ENCODE data around the gene GALNT13.

The GALNT13 gene

GRCh38 chr2:154226931-154227330 lies 355.2 kb downstream of the GALNT13 start:
- no peak for DNase-seq (ENCODE audit: low read depth)

GRCh38 chr2:154228566-154229280 lies 357.0 kb downstream of the GALNT13 start:
- peak; percentile 3 for DNase-seq (ENCODE audit: low read depth)

- DNase-seq (ENCODE audit: low read depth) = no peak
Measured at GRCh38 chr2:154229966-154230365, 358.2 kb downstream of the GALNT13 start.

- DNase-seq (ENCODE audit: low read depth) = no peak
Measured at GRCh38 chr2:154231021-154231420, 359.3 kb downstream of the GALNT13 start.

- no peak for DNase-seq (ENCODE audit: low read depth)
Measured at GRCh38 chr2:154233231-154233630, 361.5 kb downstream of the GALNT13 start.

- no peak for DNase-seq (ENCODE audit: low read depth)
Measured at GRCh38 chr2:154238252-154238651, 366.5 kb downstream of the GALNT13 start.

GRCh38 chr2:154240316-154240715 lies 368.6 kb downstream of the GALNT13 start:
- no peak for DNase-seq (ENCODE audit: low read depth)

GRCh38 chr2:154240921-154241379 lies 369.2 kb downstream of the GALNT13 start:
- no peak for DNase-seq (ENCODE audit: low read depth)

- DNase-seq (ENCODE audit: low read depth) = no peak
Measured at GRCh38 chr2:154242687-154243086, 371.0 kb downstream of the GALNT13 start.

- DNase-seq (ENCODE audit: low read depth) = no peak
Measured at GRCh38 chr2:154243685-154244084, 372.0 kb downstream of the GALNT13 start.

- no peak for DNase-seq (ENCODE audit: low read depth)
Measured at GRCh38 chr2:154244932-154245331, 373.2 kb downstream of the GALNT13 start.

- DNase-seq (ENCODE audit: low read depth) = no peak
Measured at GRCh38 chr2:154247503-154247902, 375.8 kb downstream of the GALNT13 start.

GRCh38 chr2:154256136-154256535 lies 384.4 kb downstream of the GALNT13 start:
- no peak for DNase-seq (ENCODE audit: low read depth)

- no peak for DNase-seq (ENCODE audit: low read depth)
Measured at GRCh38 chr2:154259030-154259429, 387.3 kb downstream of the GALNT13 start.

- DNase-seq (ENCODE audit: low read depth) = no peak
Measured at GRCh38 chr2:154261473-154262027, 389.8 kb downstream of the GALNT13 start.

- no peak for DNase-seq (ENCODE audit: low read depth)
Measured at GRCh38 chr2:154263206-154263605, 391.5 kb downstream of the GALNT13 start.

GRCh38 chr2:154264024-154264423 lies 392.3 kb downstream of the GALNT13 start:
- DNase-seq (ENCODE audit: low read depth) = no peak

GRCh38 chr2:154267983-154268382 lies 396.3 kb downstream of the GALNT13 start:
- DNase-seq (ENCODE audit: low read depth) = no peak

- no peak for DNase-seq (ENCODE audit: low read depth)
Measured at GRCh38 chr2:154280543-154280942, 408.8 kb downstream of the GALNT13 start.

- DNase-seq (ENCODE audit: low read depth) = no peak
Measured at GRCh38 chr2:154289870-154290269, 418.1 kb downstream of the GALNT13 start.

GRCh38 chr2:154291511-154291910 lies 419.8 kb downstream of the GALNT13 start:
- DNase-seq (ENCODE audit: low read depth) = no peak

- no peak for DNase-seq (ENCODE audit: low read depth)
Measured at GRCh38 chr2:154291927-154292326, 420.2 kb downstream of the GALNT13 start.

GRCh38 chr2:154293864-154294263 lies 422.1 kb downstream of the GALNT13 start:
- no peak for DNase-seq (ENCODE audit: low read depth)
